BLaER1 (cell line): Measurements from ENCODE around the gene MAN1B1.
"Not testable (repeated sequence)": the region's sequence is repeated elsewhere in the genome, so short reads cannot be mapped to it uniquely, and the experiment has no call there.

Experiments used
- H3K27ac ChIP-seq: shearing (Covaris generic); formaldehyde crosslinking; 2 replicates; pipeline ENCODE4 v1.8.1; 2022
- H3K27me3 ChIP-seq: shearing (Covaris generic); formaldehyde crosslinking; 2 replicates; pipeline ENCODE4 v1.8.1; 2022
- H3K36me3 ChIP-seq: shearing (Covaris generic); formaldehyde crosslinking; 2 replicates; pipeline ENCODE4 v1.8.1; 2022
- H3K4me1 ChIP-seq: shearing (Covaris generic); formaldehyde crosslinking; 2 replicates; pipeline ENCODE4 v1.8.1; 2022
- H3K4me2 ChIP-seq: shearing (Covaris generic); formaldehyde crosslinking; 2 replicates; pipeline ENCODE4 v1.8.1; 2022
- H3K4me3 ChIP-seq: shearing (Covaris generic); formaldehyde crosslinking; 2 replicates; pipeline ENCODE4 v1.8.1; 2022
- H3K9ac ChIP-seq: shearing (Covaris generic); formaldehyde crosslinking; 2 replicates; pipeline ENCODE4 v1.8.1; 2022
- H3K9me3 ChIP-seq: shearing (Covaris generic); formaldehyde crosslinking; 2 replicates; pipeline ENCODE4 v1.8.1; 2022
- H4K20me1 ChIP-seq: shearing (Covaris generic); formaldehyde crosslinking; 2 replicates; pipeline ENCODE4 v1.8.1; 2022
- Cebpa-rat ChIP-seq: shearing (Covaris generic); IDR thresholded peaks from 2 replicates; pipeline ENCODE4 v1.8.1; 2022

The MAN1B1 gene

GRCh38 chr9:137062384-137062783 lies 24.4 kb upstream of the MAN1B1 start:
- Histone ChIP-seq H4K20me1 (peaks cover 44% of the 10 kb centered on the region), H3K9me3 (no peaks in the 10 kb centered on the region), H3K36me3 (peaks cover 45% of the 10 kb centered on the region), H3K4me2 (no peak overlapping the region), H3K9ac (no peak overlapping the region), H3K4me1 (peaks cover 9% of the 10 kb centered on the region), H3K27me3 (no peaks in the 10 kb centered on the region), H3K4me3 (no peak overlapping the region), H3K27ac (no peak overlapping the region)
- no peak for TF ChIP-seq Cebpa-rat

- H3K27me3 ChIP-seq, H3K9me3 ChIP-seq, H3K4me3 ChIP-seq, H3K9ac ChIP-seq, H3K4me2 ChIP-seq, H3K27ac ChIP-seq: not testable (repeated sequence)
- Histone ChIP-seq H4K20me1 (peaks cover 48% of the 10 kb centered on the region), H3K36me3 (peaks cover 45% of the 10 kb centered on the region), H3K4me1 (peaks cover 14% of the 10 kb centered on the region)
Observed at GRCh38 chr9:137062798-137063197, 24.0 kb upstream of the MAN1B1 start.

GRCh38 chr9:137063311-137064026 lies 23.3 kb upstream of the MAN1B1 start:
- H3K9ac ChIP-seq, result no peak overlapping the region
- no peaks in the 10 kb centered on the region for H3K9me3 ChIP-seq
- peaks cover 55% of the 10 kb centered on the region for H4K20me1 ChIP-seq
- H3K4me3 ChIP-seq, result no peak overlapping the region
- no peak for TF ChIP-seq Cebpa-rat
- no peak overlapping the region for H3K27ac ChIP-seq
- H3K36me3 ChIP-seq, result peaks cover 45% of the 10 kb centered on the region
- H3K27me3 ChIP-seq, result no peaks in the 10 kb centered on the region
- H3K4me2 ChIP-seq, result no peak overlapping the region
- peaks cover 20% of the 10 kb centered on the region for H3K4me1 ChIP-seq

GRCh38 chr9:137064027-137064879 lies 22.5 kb upstream of the MAN1B1 start:
- Histone ChIP-seq H3K27ac (no peak overlapping the region), H3K4me2 (no peak overlapping the region), H4K20me1 (peaks cover 63% of the 10 kb centered on the region), H3K9me3 (no peaks in the 10 kb centered on the region), H3K4me3 (no peak overlapping the region), H3K36me3 (peaks cover 45% of the 10 kb centered on the region), H3K27me3 (no peaks in the 10 kb centered on the region), H3K9ac (no peak overlapping the region), H3K4me1 (peaks cover 28% of the 10 kb centered on the region)
- TF ChIP-seq Cebpa-rat, result no peak

GRCh38 chr9:137064880-137065164 lies 22.0 kb upstream of the MAN1B1 start:
- H3K9me3 ChIP-seq, result no peaks in the 10 kb centered on the region
- no peak overlapping the region for H3K9ac ChIP-seq
- H3K36me3 ChIP-seq, result peaks cover 45% of the 10 kb centered on the region
- no peak overlapping the region for H3K4me2 ChIP-seq
- no peak overlapping the region for H3K27ac ChIP-seq
- H4K20me1 ChIP-seq, result peaks cover 68% of the 10 kb centered on the region
- no peaks in the 10 kb centered on the region for H3K27me3 ChIP-seq
- peaks cover 33% of the 10 kb centered on the region for H3K4me1 ChIP-seq
- TF ChIP-seq Cebpa-rat, result no peak
- no peak overlapping the region for H3K4me3 ChIP-seq

- Histone ChIP-seq H3K27ac (no peak overlapping the region), H3K4me1 (peaks cover 33% of the 10 kb centered on the region), H3K36me3 (peaks cover 45% of the 10 kb centered on the region), H3K9ac (no peak overlapping the region), H3K9me3 (no peaks in the 10 kb centered on the region), H4K20me1 (peaks cover 72% of the 10 kb centered on the region), H3K4me3 (no peak overlapping the region), H3K27me3 (no peaks in the 10 kb centered on the region), H3K4me2 (no peak overlapping the region)
- no peak for TF ChIP-seq Cebpa-rat
Observed at GRCh38 chr9:137065336-137065967, 21.3 kb upstream of the MAN1B1 start.

GRCh38 chr9:137066096-137066861 lies 20.5 kb upstream of the MAN1B1 start:
- H4K20me1 ChIP-seq, result peaks cover 72% of the 10 kb centered on the region
- no peak overlapping the region for H3K4me3 ChIP-seq
- H3K9ac ChIP-seq, result no peak overlapping the region
- peaks cover 45% of the 10 kb centered on the region for H3K36me3 ChIP-seq
- no peaks in the 10 kb centered on the region for H3K27me3 ChIP-seq
- no peak for TF ChIP-seq Cebpa-rat
- peaks cover 40% of the 10 kb centered on the region for H3K4me1 ChIP-seq
- H3K9me3 ChIP-seq, result no peaks in the 10 kb centered on the region
- no peak overlapping the region for H3K27ac ChIP-seq
- H3K4me2 ChIP-seq, result no peak overlapping the region

GRCh38 chr9:137067860-137068538 lies 18.8 kb upstream of the MAN1B1 start:
- Histone ChIP-seq H3K4me3 (peak overlapping the region; percentile 82), H3K9me3 (no peaks in the 10 kb centered on the region), H3K27ac (peak overlapping the region; percentile 86; the same call in 1 of the 2 replicates), H3K27me3 (no peaks in the 10 kb centered on the region), H3K4me2 (peak overlapping the region; percentile 100), H4K20me1 (peaks cover 72% of the 10 kb centered on the region), H3K4me1 (peaks cover 40% of the 10 kb centered on the region), H3K9ac (peak overlapping the region; percentile 79), H3K36me3 (peaks cover 42% of the 10 kb centered on the region)
- no peak for TF ChIP-seq Cebpa-rat
